K562 (cell line): Measurements from ENCODE around the gene PSORS1C1. TPM values are rescaled to one million over a fixed set of nuclear protein-coding genes. Genes with fewer than 3 reads are reported as not detected.

Source experiments
- ADNP ChIP-seq: fragments of 200-800 bp; sonication (Bioruptor generic); IDR thresholded peaks from 2 replicates; pipeline ENCODE4 v1.6.1; 2016; ENCODE audit warnings: missing genetic modification characterization, missing compliant biosample characterization
- CBFB ChIP-seq: sonication (generic); formaldehyde crosslinking; IDR thresholded peaks from 2 replicates; pipeline ENCODE4 v1.4.0; 2020; ENCODE audit warnings: mild to moderate bottlenecking, missing genetic modification reagents
- CREM ChIP-seq: IDR thresholded peaks from 2 replicates; pipeline ENCODE4 v1.6.1; 2014; ENCODE audit warnings: antibody characterized with exemption, low read depth
- FOXA1 ChIP-seq: fragments of 450-650 bp; IDR thresholded peaks from 2 replicates; pipeline ENCODE4 v1.6.1; 2016; ENCODE audit warnings: mild to moderate bottlenecking, borderline replicate concordance
- HNRNPUL1 ChIP-seq: fragments of 200-400 bp; formaldehyde crosslinking; IDR thresholded peaks from 2 replicates; pipeline ENCODE4 v1.6.1; 2017; ENCODE audit warnings: low read length
- MAZ ChIP-seq, 2 experiments: fragments of 450-650 bp in 1 of 2; sonication (generic) in 1 of 2; formaldehyde crosslinking; IDR thresholded peaks in 1 of 2; conservative IDR thresholded peaks in 1 of 2; 2 replicates each; pipeline versions ENCODE4 v1.4.0 to v1.5.0; 2020; ENCODE audit warnings: mild to moderate bottlenecking in 1 of 2, missing genetic modification reagents in 1 of 2
- MCM2 ChIP-seq: fragments of 450-650 bp; IDR thresholded peaks from 2 replicates; pipeline ENCODE4 v1.6.1; 2017; ENCODE audit warnings: low read depth, mild to moderate bottlenecking
- NFATC3 ChIP-seq: fragments of 450-650 bp; IDR thresholded peaks from 2 replicates; pipeline ENCODE4 v1.6.1; 2017; ENCODE audit warnings: mild to moderate bottlenecking
- RFX7 ChIP-seq: fragments of 250-450 bp; sonication (Bioruptor Pico); IDR thresholded peaks from 2 replicates; pipeline ENCODE4 v1.5.1; 2021; ENCODE audit warnings: mild to moderate bottlenecking
- SMAD2 ChIP-seq: fragments of 150-350 bp; IDR thresholded peaks from 2 replicates; pipeline ENCODE4 v1.6.1; 2014; ENCODE audit warnings: low read depth, mild to moderate bottlenecking, low read length
- THRAP3 ChIP-seq: fragments of 450-650 bp; IDR thresholded peaks from 2 replicates; pipeline ENCODE4 v1.6.1; 2016; ENCODE audit warnings: mild to moderate bottlenecking, inconsistent platforms, borderline replicate concordance
- XRCC5 ChIP-seq: fragments of 200-400 bp; formaldehyde crosslinking; IDR thresholded peaks from 2 replicates; pipeline ENCODE4 v1.6.1; 2017; ENCODE audit warnings: low read depth, mild to moderate bottlenecking, low read length
- ZBTB11 ChIP-seq, 3 experiments: fragments of 200-800 bp in 1 of 3; fragments of 250-450 bp in 1 of 3; fragments of 450-650 bp in 1 of 3; sonication (Bioruptor Pico) in 1 of 3; sonication (Bioruptor generic) in 1 of 3; formaldehyde crosslinking in 1 of 3; IDR thresholded peaks; 2 replicates each; pipeline versions ENCODE4 v1.6.1 to v1.8.0; 2016 to 2022; ENCODE audit warnings: mild to moderate bottlenecking in 2 of 3, missing genetic modification characterization in 2 of 3, missing compliant biosample characterization in 1 of 3, moderate library complexity in 1 of 3
- ZFPM2 ChIP-seq: fragments of 250-450 bp; sonication (Bioruptor Pico); IDR thresholded peaks from 2 replicates; pipeline ENCODE4 v1.5.1; 2022; ENCODE audit warnings: mild to moderate bottlenecking
- ZNF184 ChIP-seq: sonication (generic); formaldehyde crosslinking; IDR thresholded peaks from 2 replicates; pipeline ENCODE4 v1.5.0; 2020; ENCODE audit warnings: missing genetic modification reagents
- ZNF23 ChIP-seq: fragments of 250-450 bp; sonication (Bioruptor Pico); IDR thresholded peaks from 2 replicates; pipeline ENCODE4 v1.4.0; 2020; ENCODE audit warnings: mild to moderate bottlenecking
- ZNF311 ChIP-seq: fragments of 250-450 bp; sonication (Bioruptor Pico); IDR thresholded peaks from 2 replicates; pipeline ENCODE4 v1.4.0; 2020; ENCODE audit warnings: mild to moderate bottlenecking, moderate library complexity
- ZNF384 ChIP-seq: IDR thresholded peaks from 2 replicates; pipeline ENCODE4 v1.6.1; 2012; ENCODE audit warnings: low read depth, low read length, improper control_type of control experiment
- ZNF707 ChIP-seq: fragments of 250-450 bp; sonication (Bioruptor Pico); conservative IDR thresholded peaks from 2 replicates; pipeline ENCODE4 v1.8.0; 2022; ENCODE audit warnings: inconsistent platforms, mild to moderate bottlenecking, moderate library complexity
- ZSCAN32 ChIP-seq: fragments of 450-650 bp; formaldehyde crosslinking; IDR thresholded peaks from 2 replicates; pipeline ENCODE4 v1.4.0; 2020; ENCODE audit warnings: mild to moderate bottlenecking, moderate library complexity
- polyA plus RNA-seq, 8 experiments: library from polyadenylated mRNA; depleted of rRNA in 4 of 8; stranded (reverse) in 5 of 8; unstranded in 3 of 8; fragments of >200 nt; fragmentation: Nextera tagmentation in 2 of 8; fragmentation: Illumina TruSeq in 1 of 8; extraction: Ambion mirVana in 2 of 8; extraction: Trizol in 1 of 8; gene quantifications; 2 replicates each; pipeline versions ENCODE4 v1.2.1 to v1.2.3, GENCODE V29; 2011 to 2014; ENCODE audit warnings: inconsistent platforms in 1 of 8, missing spikeins in 1 of 8
- total RNA-seq, 7 experiments: library from RNA; depleted of rRNA in 6 of 7; stranded (reverse); fragments of >200 nt in 6 of 7; fragmentation: Illumina TruSeq in 2 of 7; extraction: Trizol in 2 of 7; gene quantifications; 2 replicates each; pipeline versions ENCODE4 v1.2.1 to v1.2.3, GENCODE V29; 2011 to 2021; ENCODE audit warnings: low replicate concordance in 1 of 7
- TF ChIP-seq, protein P1 (sequence below), 2 experiments: fragments of 450-650 bp in 1 of 2; sonication (generic) in 1 of 2; formaldehyde crosslinking in 1 of 2; IDR thresholded peaks in 1 of 2; conservative IDR thresholded peaks in 1 of 2; 2 replicates each; pipeline versions ENCODE4 v1.6.1 to v1.8.1; 2016 to 2023; ENCODE audit warnings: mild to moderate bottlenecking in 2 of 2, moderate library complexity in 2 of 2, inconsistent platforms in 1 of 2, missing genetic modification reagents in 1 of 2
- TF ChIP-seq, protein P2 (sequence below): fragments of 200-800 bp; sonication (Bioruptor generic); IDR thresholded peaks from 2 replicates; pipeline ENCODE4 v1.6.1; 2017; ENCODE audit warnings: missing genetic modification characterization, missing compliant biosample characterization
- TF ChIP-seq, protein P3 (sequence below): sonication (generic); IDR thresholded peaks from 2 replicates; pipeline ENCODE4 v1.6.1; 2016

Gene PSORS1C1
- total and polyA plus RNA-seq, 9 of the 15 experiments (the other 6 are each of a cell fraction or from before 2014, with no cell fraction given), result 0.11 TPM; not detected in 8

DNA sequence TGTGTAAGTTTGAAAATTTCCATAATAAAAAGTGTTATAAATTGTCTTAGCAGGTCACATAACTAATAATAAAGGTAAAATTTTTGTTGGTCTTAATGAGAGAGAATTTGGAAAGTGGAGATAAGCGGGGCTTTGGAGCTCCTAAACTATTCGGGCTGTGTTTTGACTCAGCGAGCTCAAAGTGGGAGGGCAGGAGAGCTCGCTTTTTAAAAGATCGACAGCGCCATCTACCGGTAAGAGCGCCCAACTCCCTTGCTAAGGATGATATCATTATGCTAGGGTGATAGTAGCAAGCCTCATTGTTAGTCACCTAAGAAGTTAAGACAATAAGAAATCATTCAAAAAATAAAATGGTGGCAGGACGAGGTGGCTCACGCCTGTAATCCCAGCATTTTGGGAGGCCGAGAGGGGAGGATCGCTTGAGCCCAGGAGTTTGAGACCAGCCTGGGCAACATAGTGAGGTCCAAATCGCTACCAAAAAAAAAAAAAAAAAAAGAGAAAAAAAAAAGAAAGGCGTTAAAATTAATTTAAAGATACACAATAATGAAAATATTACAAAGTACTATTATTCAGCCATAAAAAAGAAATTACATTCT lies 27.0 kb upstream of the PSORS1C1 start (continued):
- TF ChIP-seq, protein P1, sequence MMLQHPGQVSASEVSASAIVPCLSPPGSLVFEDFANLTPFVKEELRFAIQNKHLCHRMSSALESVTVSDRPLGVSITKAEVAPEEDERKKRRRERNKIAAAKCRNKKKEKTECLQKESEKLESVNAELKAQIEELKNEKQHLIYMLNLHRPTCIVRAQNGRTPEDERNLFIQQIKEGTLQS (IDR thresholded peaks at IDR 0.05), result no peak; the same call in 1 of the 2 replicates
- TF ChIP-seq, protein P1 (CRISPR knock-in tag; conservative IDR thresholded peaks at IDR 0.05), result peak; percentile 53; the same call in 1 of the 2 replicates
- TF ChIP-seq CREM, result no peak
- TF ChIP-seq ZNF707 (CRISPR knock-in tag), result no peak
- no peak for TF ChIP-seq HNRNPUL1
- 0 out of 2 replicates have a peak, but pooled peaks have one; percentile 9 for TF ChIP-seq ZNF384
- no peak for TF ChIP-seq XRCC5
- no peak for TF ChIP-seq FOXA1
- TF ChIP-seq MCM2, result no peak
- peak in 1 of 2 experiments; percentile 51; a peak in 1 of 4 replicates for TF ChIP-seq MAZ (CRISPR knock-in tag; conservative IDR thresholded peaks at IDR 0.05 in 1 of 2, IDR thresholded peaks at IDR 0.05 in 1 of 2)
- TF ChIP-seq ZNF311 (CRISPR knock-in tag), result no peak
- TF ChIP-seq ZFPM2, result no peak
- no peak for TF ChIP-seq ZSCAN32 (CRISPR knock-in tag)
- TF ChIP-seq, protein P2, sequence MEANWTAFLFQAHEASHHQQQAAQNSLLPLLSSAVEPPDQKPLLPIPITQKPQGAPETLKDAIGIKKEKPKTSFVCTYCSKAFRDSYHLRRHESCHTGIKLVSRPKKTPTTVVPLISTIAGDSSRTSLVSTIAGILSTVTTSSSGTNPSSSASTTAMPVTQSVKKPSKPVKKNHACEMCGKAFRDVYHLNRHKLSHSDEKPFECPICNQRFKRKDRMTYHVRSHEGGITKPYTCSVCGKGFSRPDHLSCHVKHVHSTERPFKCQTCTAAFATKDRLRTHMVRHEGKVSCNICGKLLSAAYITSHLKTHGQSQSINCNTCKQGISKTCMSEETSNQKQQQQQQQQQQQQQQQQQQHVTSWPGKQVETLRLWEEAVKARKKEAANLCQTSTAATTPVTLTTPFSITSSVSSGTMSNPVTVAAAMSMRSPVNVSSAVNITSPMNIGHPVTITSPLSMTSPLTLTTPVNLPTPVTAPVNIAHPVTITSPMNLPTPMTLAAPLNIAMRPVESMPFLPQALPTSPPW (CRISPR knock-in tag), result peak; percentile 28; the same call in 1 of the 2 replicates
- no peak for TF ChIP-seq ZBTB11 (CRISPR knock-in tag; IDR thresholded peaks at IDR 0.05)
- TF ChIP-seq ADNP (tag), result no peak
- TF ChIP-seq CBFB (CRISPR knock-in tag), result no peak
- TF ChIP-seq SMAD2, result no peak
- TF ChIP-seq THRAP3, result no peak
- TF ChIP-seq NFATC3, result peak; percentile 85
- no peak for TF ChIP-seq ZNF184 (CRISPR knock-in tag)
- no peak for TF ChIP-seq RFX7 (CRISPR knock-in tag)
- TF ChIP-seq, protein P3, sequence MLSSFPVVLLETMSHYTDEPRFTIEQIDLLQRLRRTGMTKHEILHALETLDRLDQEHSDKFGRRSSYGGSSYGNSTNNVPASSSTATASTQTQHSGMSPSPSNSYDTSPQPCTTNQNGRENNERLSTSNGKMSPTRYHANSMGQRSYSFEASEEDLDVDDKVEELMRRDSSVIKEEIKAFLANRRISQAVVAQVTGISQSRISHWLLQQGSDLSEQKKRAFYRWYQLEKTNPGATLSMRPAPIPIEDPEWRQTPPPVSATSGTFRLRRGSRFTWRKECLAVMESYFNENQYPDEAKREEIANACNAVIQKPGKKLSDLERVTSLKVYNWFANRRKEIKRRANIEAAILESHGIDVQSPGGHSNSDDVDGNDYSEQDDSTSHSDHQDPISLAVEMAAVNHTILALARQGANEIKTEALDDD, result 0 out of 2 replicates have a peak, but pooled peaks have one; percentile 35
- no peak for TF ChIP-seq ZNF23
